Measurements from ENCODE around the gene CRLF1.

- TF ChIP-seq POLR2AphosphoS5 (IDR thresholded peaks at IDR 0.05; ENCODE audit: low read depth, low read length) (no peak), EZH2 (IDR thresholded peaks at IDR 0.05; ENCODE audit: low read depth, low read length, severe bottlenecking) (no peak), CTCF (IDR thresholded peaks at IDR 0.05; ENCODE audit: control extremely low read depth in 1 of 3, insufficient read depth in 1 of 3, low read depth in 1 of 3, low read length in 3 of 3) (no peak), RFX5 (IDR thresholded peaks at IDR 0.05; ENCODE audit: borderline replicate concordance, low read depth, low read length) (no peak), MAX (IDR thresholded peaks at IDR 0.05) (no peak), KDM1A (IDR thresholded peaks at IDR 0.05; ENCODE audit: borderline replicate concordance, low read length) (no peak), ZNF274 (IDR thresholded peaks at IDR 0.05; ENCODE audit: borderline replicate concordance, extremely low read depth, low read length) (no peak)
These were observed 4.7 kb downstream of the CRLF1 start for GRCh38 chr19:18601875-18602274.

Measured in H1 (cell line).